Esophagus squamous epithelium (tissue), 5 donors: ENCODE measurements around the gene ABCA1. TPM values are rescaled to one million over a fixed set of nuclear protein-coding genes. Genes with fewer than 3 reads are reported as not detected.

ENCODE experiments used
- DNase-seq: peaks from one replicate; lab custom pipeline; 2025; lab: John Stamatoyannopoulos, UW
- H3K27ac ChIP-seq, 4 donors: fragments of 200-600 bp; sonication (generic); one replicate each; pipeline ENCODE4 v1.5.1; 2016 to 2019; ENCODE audit warnings: mild to moderate bottlenecking in 1 of 4
- H3K27me3 ChIP-seq, 4 donors: fragments of 200-600 bp; sonication (generic); 1 replicate in 3 of 4; 2 replicates in 1 of 4; pipeline versions ENCODE4 v1.5.1 to v1.6.0; 2017 to 2021; ENCODE audit warnings: antibody characterized with exemption in 1 of 4
- H3K36me3 ChIP-seq, 3 donors: fragments of 200-600 bp; sonication (generic); one replicate each; pipeline ENCODE4 v1.5.1; 2016 to 2019
- H3K4me1 ChIP-seq, 3 donors: fragments of 200-600 bp; sonication (generic); one replicate each; pipeline ENCODE4 v1.5.1; 2017 to 2019
- H3K4me3 ChIP-seq, 4 donors: fragments of 200-600 bp; sonication (generic); 1 replicate in 3 of 4; 2 replicates in 1 of 4; pipeline ENCODE4 v1.5.1; 2016 to 2019; ENCODE audit warnings: mild to moderate bottlenecking in 2 of 4, moderate library complexity in 1 of 4
- H3K9me3 ChIP-seq, 3 donors: fragments of 200-600 bp; sonication (generic); one replicate each; pipeline ENCODE4 v1.5.1; 2016 to 2019
- CTCF ChIP-seq, 6 experiments: fragments of 450-650 bp in 4 of 6; fragments of 200-600 bp in 2 of 6; sonication (generic) in 2 of 6; IDR thresholded peaks; one replicate each; pipeline ENCODE4 v1.5.1; 2016 to 2019; ENCODE audit warnings: antibody characterized with exemption in 6 of 6, mild to moderate bottlenecking in 4 of 6, moderate library complexity in 4 of 6
- POLR2A ChIP-seq, 4 donors: fragments of 450-650 bp; IDR thresholded peaks; one replicate each; pipeline ENCODE4 v1.6.1; 2017; ENCODE audit warnings: antibody characterized with exemption in 4 of 4, mild to moderate bottlenecking in 4 of 4, moderate library complexity in 3 of 4
- WGBS, 2 donors: methylation state at CpG; one replicate each; pipeline ENCODE4 v1.1.5; 2018; 5-methylcytosine and 5-hydroxymethylcytosine counted together
- intact Hi-C: fragments of 100-400 bp; cut with DNase I; formaldehyde crosslinking; loops from one replicate; pipeline ENCODE4 v1.15.0; 2022
- total RNA-seq, 4 donors: library from RNA; depleted of rRNA; stranded (reverse); fragments of >200 nt; gene quantifications; one replicate each; pipeline ENCODE4 v1.1.0, GENCODE V29; 2016
- donor health status: DM: yes; HTN: yes; CAD: no.

The ABCA1 gene
- total RNA-seq, 4 donors from 2014 or later, result 7.7 to 37.6 (median 23.3) TPM

- Histone ChIP-seq H3K4me1 (peaks cover 0 to 23% (median 2%) of the 10 kb centered on the region in 3 donors), H3K27ac (peak overlapping the region; percentile 28 to 47 (median 41)), H3K27me3 (no peaks in the 10 kb centered on the region), H3K4me3 (no peak overlapping the region), H3K9me3 (no peaks in the 10 kb centered on the region), H3K36me3 (peaks cover 5 to 95% (median 62%) of the 10 kb centered on the region in 3 donors)
- 45 to 61% methylated on average over 7 to 12 of the region's 12 CpGs for WGBS, 2 donors
- TF ChIP-seq POLR2A (IDR thresholded peaks at IDR 0.05) (no peak), CTCF (IDR thresholded peaks at IDR 0.05) (no peak)
- no peak for DNase-seq
- intact Hi-C loops, result no loop called here
Measured at GRCh38 chr9:104810421-104811339, 117.3 kb downstream of the ABCA1 start.

DNA sequence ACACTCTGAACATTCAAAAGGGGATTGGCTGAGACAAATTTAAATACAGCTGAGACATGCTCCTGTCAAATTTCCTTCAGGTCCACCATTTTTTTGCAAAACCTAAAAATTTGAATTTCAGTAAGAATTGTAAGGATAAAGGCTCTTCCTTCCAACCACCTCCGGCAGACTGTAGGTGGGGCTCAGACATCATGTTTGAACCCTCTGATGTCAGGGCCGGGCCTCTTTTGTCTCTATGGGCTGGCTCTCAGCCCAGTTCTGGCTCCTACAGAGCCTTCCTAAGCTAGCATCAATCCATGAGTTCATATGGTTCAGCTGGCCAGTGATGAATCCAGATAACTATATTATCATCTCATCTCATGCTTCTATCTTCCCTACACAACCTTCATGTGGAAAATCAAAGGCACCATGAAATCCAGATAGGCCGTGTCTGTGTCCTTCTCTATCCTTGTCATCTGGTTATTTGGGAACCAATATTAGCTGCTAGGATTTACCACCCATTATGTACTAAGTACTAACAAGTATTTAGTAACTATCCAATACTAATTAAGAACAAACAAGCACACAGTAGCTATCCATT lies 119.8 kb downstream of the ABCA1 start:
- WGBS, 2 donors, result 48 to 50% methylated on average over 3 of the region's 3 CpGs
- Histone ChIP-seq H3K9me3 (no peaks in the 10 kb centered on the region), H3K4me1 (peaks cover 0 to 31% (median 4%) of the 10 kb centered on the region in 3 donors), H3K4me3 (no peak overlapping the region), H3K27me3 (no peaks in the 10 kb centered on the region), H3K36me3 (peaks cover 0 to 95% (median 62%) of the 10 kb centered on the region in 3 donors), H3K27ac (no peak overlapping the region)
- no peak for DNase-seq
- TF ChIP-seq CTCF (IDR thresholded peaks at IDR 0.05), result peak in 4 of 6 experiments; percentile 8 to 42 (median 14)
- no peak for TF ChIP-seq POLR2A (IDR thresholded peaks at IDR 0.05)
- intact Hi-C loops, result no loop called here

- Histone ChIP-seq H3K36me3 (peaks cover 10 to 98% (median 69%) of the 10 kb centered on the region in 3 donors), H3K27me3 (no peaks in the 10 kb centered on the region), H3K4me3 (no peak overlapping the region), H3K9me3 (no peaks in the 10 kb centered on the region), H3K4me1 (peaks cover 0 to 11% (median 4%) of the 10 kb centered on the region in 3 donors), H3K27ac (no peak overlapping the region)
- WGBS, 2 donors, result 66 to 80% methylated on average over 1 to 2 of the region's 2 CpGs
- TF ChIP-seq CTCF (IDR thresholded peaks at IDR 0.05) (no peak), POLR2A (IDR thresholded peaks at IDR 0.05) (no peak)
- intact Hi-C loops, result no loop called here
- DNase-seq, result no peak
Measured at GRCh38 chr9:104805441-104805840, 122.5 kb downstream of the ABCA1 start.

DNA sequence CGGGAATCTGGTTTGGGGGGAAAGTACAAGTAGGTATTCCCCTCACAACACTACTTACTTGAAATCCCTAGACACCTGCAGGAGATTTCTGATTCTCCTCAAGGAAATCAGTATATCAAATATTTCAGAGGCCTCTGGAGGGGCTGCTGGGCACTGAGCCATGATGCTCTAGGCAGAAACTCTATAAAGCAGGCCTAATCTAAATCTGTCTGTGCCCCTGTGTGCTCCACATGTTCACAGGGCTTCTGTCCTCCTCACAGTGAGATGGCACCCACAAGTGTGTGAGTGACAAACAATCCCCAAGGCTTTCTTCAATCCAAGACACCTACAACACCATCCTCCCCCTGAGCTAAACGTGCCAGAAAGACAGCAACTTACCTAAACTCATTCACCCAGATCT lies 125.0 kb downstream of the ABCA1 start:
- 55 to 74% methylated on average over 1 to 2 of the region's 2 CpGs for WGBS, 2 donors
- intact Hi-C loops, result no loop called here
- TF ChIP-seq POLR2A (IDR thresholded peaks at IDR 0.05), result no peak
- no peak for TF ChIP-seq CTCF (IDR thresholded peaks at IDR 0.05)
- Histone ChIP-seq H3K4me3 (no peak overlapping the region), H3K4me1 (peaks cover 0 to 10% (median 4%) of the 10 kb centered on the region in 3 donors), H3K9me3 (no peaks in the 10 kb centered on the region), H3K36me3 (peaks cover 10 to 98% (median 76%) of the 10 kb centered on the region in 3 donors), H3K27me3 (no peaks in the 10 kb centered on the region), H3K27ac (no peak overlapping the region)
- DNase-seq, result no peak

DNA sequence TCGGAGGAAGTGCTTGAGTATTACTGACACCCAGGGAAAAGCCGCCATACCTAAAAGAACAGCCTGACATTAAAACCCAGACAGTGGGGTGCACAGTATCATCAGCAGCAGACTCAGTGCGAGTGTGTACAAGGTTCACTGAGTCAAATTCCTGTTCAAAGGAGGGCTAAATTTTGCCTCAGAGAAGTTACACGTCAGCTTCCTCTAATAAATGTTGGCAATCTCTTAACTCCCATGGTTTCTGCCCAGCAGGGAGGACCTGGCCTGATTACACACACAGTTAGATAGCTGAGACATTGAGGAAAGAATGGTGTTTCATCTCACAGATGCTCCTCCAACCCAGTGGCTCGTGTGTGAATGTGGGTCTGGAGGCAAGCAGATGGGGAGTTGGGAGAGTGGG lies 125.8 kb downstream of the ABCA1 start:
- intact Hi-C loops, result no loop called here
- peaks cover 0 to 10% (median 4%) of the 10 kb centered on the region in 3 donors for H3K4me1 ChIP-seq
- no peak overlapping the region for H3K4me3 ChIP-seq
- H3K27me3 ChIP-seq, result no peaks in the 10 kb centered on the region
- H3K36me3 ChIP-seq, result peaks cover 13 to 100% (median 77%) of the 10 kb centered on the region in 3 donors
- no peaks in the 10 kb centered on the region for H3K9me3 ChIP-seq
- no peak for TF ChIP-seq POLR2A (IDR thresholded peaks at IDR 0.05)
- TF ChIP-seq CTCF (IDR thresholded peaks at IDR 0.05), result no peak
- H3K27ac ChIP-seq, result no peak overlapping the region
- WGBS, 2 donors, result 86 to 92% methylated on average over 3 to 5 of the region's 5 CpGs
- no peak for DNase-seq
